Brain pericyte (primary cell): Measurements from ENCODE around the gene MCOLN1.
"Not testable (repeated sequence)": the region's sequence is repeated elsewhere in the genome, so short reads cannot be mapped to it uniquely, and the experiment has no call there.

Source experiments
- DNase-seq: peaks from one replicate; pipeline ENCODE4 v3.0.0-alpha.2; 2012; ENCODE audit warnings: low read depth, low spot score

Gene MCOLN1

DNA sequence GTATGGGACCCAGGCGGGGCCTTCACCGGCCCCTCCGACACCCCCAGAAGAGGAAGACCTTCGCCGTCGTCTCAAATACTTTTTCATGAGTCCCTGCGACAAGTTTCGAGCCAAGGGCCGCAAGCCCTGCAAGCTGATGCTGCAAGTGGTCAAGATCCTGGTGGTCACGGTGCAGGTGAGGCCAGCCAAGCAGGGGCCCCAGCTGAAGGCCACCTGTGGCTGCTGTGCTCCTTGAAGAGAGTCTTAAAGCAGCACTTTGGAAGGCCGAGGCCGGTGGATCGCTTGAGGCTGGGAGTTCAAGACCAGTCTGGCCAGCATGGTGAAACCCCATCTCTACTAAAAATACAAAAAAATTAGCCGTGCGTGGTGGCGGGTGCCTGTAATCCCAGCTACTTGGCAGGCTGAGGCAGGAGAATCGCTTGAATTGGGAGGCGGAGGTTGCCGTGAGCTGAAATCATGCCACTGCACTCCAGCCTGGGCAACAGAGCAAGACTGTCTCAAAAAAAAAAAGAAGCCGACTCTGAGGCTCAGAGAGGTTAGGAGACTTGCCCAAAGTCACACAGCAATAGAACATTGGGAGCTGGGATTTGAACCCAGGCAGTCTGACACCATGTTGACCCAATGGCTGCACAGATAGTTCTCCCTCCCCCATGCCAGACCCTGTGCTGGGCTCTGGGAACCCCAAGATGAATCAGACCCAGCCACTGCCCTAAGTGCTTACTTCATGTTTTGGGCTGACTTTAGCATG lies 2.7 kb downstream of the MCOLN1 start:
- no peak for DNase-seq

DNA sequence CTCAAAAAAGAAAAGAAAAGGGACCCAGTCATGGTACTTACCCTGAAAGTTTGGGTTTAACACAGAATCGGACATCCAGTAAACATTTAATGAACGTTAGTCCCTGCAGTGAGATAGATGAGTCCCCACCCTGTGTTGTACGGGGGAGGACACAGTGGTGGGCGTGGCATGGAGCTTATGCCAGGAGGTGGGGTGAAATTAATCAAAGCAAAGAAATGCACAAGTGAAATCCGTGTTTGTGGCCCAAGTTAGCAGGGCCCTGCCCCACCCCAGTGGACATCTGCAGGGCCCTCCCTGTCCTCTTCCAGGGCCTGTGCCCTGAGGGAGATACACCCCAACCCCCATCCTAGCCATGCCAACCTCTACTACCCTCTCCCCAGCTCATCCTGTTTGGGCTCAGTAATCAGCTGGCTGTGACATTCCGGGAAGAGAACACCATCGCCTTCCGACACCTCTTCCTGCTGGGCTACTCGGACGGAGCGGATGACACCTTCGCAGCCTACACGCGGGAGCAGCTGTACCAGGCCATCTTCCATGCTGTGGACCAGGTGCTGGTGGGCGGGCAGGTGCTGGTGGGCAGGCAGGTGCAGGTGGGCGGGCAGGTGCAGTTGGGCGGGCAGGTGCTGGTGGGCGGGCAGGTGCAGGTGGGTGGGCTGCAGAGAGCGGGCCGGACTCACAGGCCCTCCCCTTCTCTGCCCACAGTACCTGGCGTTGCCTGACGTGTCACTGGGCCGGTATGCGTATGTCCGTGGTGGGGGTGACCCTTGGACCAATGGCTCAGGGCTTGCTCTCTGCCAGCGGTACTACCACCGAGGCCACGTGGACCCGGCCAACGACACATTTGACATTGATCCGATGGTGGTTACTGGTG lies 3.9 kb downstream of the MCOLN1 start:
- no peak for DNase-seq

DNA sequence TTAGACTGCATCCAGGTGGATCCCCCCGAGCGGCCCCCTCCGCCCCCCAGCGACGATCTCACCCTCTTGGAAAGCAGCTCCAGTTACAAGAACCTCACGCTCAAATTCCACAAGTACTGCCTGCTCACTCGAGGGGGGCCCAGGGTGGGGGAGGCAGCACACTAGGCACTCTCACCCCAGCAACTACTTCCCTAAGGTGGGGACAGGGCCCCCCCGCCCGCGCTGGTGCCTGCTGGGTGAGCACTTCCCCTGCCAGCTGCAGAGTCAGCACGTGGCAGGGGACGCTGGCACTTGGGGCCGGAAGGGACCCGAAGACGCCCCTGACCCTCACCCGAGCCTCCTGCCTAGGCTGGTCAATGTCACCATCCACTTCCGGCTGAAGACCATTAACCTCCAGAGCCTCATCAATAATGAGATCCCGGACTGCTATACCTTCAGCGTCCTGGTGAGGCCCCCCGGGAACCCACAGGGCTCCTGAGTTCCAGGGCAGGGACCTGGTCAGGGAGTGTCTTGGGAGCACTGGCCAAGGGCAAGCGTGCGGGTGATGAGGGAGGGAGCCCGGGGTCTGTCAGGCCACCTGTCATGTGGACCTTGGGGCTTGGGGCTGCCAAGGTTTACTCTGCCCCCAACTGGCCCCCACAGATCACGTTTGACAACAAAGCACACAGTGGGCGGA lies 5.2 kb downstream of the MCOLN1 start:
- no peak for DNase-seq

DNA sequence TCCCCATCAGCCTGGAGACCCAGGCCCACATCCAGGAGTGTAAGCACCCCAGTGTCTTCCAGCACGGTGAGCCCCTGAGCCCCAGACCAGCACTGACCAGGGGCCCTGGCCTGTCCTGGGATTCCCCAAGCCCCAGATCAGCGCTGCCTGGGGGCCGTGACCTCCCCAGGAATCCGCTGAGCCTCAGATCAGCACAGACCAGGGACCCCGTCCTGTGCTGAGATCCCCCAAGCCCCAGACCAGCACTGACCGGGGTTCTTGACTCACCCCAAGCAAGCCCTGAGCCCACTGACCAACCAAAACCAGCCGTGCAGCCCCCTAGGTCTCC lies 5.7 kb downstream of the MCOLN1 start:
- no peak for DNase-seq

DNA sequence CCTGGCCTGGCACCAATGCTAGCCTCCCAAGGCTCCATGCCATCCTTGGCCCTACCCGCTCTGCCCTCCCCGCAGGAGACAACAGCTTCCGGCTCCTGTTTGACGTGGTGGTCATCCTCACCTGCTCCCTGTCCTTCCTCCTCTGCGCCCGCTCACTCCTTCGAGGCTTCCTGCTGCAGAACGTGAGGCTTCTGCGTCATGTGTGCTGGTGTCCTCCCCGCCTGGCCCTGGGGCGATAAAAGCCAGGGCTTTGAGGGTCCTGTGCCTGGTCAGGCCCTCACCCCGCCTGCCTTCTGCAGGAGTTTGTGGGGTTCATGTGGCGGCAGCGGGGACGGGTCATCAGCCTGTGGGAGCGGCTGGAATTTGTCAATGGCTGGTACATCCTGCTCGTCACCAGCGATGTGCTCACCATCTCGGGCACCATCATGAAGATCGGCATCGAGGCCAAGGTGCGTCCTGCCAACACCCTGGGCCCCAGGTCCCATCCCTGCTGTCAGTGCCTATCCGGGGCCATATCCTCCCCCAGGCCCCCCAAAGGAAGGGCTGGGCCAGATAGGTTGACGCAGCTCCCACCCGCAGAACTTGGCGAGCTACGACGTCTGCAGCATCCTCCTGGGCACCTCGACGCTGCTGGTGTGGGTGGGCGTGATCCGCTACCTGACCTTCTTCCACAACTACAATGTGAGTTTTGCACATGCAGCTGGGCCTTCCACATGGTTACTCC lies 6.3 kb downstream of the MCOLN1 start:
- no peak for DNase-seq

DNA sequence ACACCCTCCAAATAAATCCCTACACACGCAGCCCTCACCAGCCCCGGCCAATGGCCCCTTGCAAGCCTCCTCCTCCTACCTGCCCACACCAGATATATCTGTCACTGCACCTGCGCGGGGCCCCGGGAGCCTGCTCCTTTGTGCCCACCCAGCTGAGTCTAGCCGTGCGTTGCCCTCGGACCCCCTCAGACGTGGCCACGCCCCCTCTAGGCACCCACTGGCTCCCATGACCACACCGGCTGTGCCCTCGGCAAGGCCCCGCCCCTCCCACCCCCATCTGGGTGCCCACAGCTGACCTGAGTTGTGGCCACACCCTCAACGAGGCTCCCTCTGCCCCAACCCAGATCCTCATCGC lies 6.8 kb downstream of the MCOLN1 start:
- no peak for DNase-seq

DNA sequence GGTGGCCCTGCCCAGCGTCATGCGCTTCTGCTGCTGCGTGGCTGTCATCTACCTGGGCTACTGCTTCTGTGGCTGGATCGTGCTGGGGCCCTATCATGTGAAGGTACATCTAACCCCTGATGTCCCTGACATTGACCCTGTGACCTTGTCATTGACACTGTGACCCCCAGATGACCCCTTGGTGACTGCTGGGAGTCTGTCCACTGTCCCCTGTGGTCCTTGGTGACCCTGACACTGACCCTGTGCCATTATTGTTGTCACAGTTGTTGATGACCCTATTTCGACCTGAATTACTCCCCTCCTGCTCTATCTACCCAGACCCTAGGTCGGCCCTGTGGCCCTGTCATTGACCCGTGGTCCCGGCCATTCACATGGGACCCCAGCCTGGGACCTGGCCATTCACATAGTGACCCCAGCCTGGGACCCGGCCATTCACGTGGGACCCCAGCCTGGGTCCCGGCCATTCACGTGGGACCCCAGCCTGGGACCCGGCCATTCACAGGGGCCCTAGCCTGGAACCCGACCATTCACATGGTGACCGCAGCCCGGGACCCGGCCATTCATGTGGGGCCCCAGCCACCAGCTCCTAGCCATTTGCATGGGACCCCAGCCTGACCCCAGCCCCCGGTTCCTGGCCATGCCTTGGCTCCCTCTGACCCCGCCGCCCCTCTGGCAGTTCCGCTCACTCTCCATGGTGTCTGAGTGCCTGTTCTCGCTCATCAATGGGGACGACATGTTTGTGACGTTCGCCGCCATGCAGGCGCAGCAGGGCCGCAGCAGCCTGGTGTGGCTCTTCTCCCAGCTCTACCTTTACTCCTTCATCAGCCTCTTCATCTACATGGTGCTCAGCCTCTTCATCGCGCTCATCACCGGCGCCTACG lies 7.4 kb downstream of the MCOLN1 start:
- no peak for DNase-seq

DNA sequence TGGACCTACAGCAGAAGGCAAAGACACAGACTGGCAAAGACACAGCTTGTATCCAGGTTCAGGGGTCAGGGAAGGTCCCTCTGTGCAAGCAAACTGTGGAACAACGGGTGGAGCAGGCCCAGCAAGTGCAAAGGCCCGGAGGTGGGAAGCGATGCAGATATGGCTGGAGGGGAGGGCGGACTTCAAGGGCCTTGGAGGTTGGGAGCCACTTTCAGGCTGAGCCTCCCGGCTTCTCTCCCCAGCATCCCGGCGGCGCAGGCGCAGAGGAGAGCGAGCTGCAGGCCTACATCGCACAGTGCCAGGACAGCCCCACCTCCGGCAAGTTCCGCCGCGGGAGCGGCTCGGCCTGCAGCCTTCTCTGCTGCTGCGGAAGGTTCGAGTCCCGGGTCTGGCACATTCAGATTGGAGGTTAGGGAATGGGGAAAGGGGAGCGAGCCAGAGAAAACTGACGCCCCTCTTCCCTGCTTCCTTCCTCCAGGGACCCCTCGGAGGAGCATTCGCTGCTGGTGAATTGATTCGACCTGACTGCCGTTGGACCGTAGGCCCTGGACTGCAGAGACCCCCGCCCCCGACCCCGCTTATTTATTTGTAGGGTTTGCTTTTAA lies 11.0 kb downstream of the MCOLN1 start:
- no peak for DNase-seq

DNA sequence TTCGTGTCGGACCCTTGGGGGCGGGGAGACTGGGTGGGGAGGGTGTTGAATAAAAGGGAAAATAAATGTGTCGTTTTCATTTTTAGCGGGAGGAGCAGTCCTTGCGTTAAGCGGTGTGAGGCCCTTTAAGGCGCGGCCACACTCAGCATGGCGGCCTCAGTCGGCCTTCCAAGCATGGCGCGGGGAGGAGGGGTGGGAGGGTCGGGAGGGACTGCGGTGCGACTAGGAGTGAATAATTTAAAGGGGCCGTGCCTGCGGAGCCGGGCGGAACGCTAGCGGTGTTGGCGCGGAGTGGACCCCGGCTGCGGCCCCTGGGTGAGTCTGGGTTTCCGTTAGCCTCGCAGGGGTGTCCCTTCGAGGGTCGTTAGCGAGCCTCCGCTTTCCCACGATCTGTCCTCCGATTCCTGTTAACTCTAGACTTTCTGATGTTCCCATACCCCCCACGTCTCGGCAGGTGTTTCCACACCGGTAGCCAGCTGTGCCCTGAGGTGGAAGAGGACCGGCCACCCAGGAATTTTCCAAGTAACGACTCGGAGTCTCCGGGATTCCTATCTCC lies 11.6 kb downstream of the MCOLN1 start:
- DNase-seq, result peak; percentile 55

DNA sequence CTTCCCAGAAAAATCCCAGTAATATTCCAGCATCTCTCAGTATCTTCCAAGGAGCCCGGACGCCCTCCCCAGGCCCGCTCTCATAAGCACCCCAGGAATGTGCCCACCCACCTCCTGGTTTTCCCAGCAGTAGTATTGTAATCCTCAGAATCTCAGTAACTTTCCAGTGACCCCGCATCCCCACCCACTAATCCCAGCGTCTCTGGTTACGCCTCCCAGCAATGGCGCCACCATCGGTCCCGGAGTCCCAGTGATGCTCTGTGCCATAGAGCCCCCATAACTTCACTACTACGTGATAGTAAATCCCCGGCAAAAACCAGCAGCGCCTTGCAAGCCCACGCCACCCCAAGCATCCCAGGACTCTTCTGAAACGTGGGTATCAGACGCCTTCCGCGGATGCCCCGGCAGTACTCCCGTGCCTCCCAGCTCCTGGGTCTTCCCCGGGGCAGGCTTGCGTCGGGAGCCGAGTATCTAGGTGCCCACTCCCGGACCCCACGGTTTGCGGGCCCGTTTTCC lies 12.2 kb downstream of the MCOLN1 start:
- DNase-seq, result no peak

DNA sequence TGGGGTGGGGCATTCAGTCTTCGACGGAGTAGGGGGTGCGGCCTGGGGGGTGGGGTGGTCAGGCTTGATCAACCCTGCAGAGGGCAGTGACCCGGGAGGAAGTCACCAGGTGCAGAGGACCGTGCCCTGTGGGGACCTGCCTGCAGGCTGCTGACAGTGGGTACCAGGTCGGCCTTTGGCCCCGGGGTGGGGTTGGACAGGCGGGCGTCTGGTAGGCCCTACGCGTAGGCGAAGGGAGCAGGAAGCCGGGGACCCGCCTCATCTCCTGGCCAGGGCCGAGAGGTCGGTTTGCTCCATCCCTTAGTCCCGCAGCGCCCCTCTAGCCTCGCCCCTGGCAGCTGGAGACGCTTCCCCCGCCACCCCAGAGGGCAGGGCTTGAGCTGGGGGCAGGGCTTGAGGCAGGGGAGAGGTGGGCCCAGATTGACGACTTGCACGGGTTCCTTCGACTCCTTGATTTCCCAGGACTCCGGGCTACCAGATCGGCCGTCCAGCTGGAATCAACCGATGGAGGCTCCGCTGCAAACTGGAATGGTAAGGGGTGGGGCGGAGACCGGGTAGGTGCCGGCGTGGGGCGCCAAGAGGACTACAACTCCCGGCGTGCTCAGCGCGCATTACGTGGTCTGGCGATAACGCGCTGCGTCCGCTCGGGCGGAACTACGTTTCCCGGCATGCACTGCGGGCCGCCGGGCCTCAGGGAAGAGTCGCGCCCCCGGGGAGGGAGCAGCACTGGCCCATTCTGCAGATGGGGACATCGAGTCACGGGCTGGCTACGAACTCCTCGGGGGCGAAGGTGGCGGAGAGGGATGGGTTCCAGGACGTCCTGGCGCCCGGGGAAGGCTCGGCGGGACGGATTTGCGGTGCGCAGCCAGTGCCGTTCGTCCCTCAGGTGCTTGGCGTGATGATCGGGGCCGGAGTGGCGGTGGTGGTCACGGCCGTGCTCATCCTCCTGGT lies 12.9 kb downstream of the MCOLN1 start, which contains the start of gene PNPLA6:
Gene PNPLA6, plus strand, starts transcription at position 671 of the 951 bp plus-strand sequence. Its CDS starts 72 bp downstream, at position 743.
- peak; percentile 82 for DNase-seq

DNA sequence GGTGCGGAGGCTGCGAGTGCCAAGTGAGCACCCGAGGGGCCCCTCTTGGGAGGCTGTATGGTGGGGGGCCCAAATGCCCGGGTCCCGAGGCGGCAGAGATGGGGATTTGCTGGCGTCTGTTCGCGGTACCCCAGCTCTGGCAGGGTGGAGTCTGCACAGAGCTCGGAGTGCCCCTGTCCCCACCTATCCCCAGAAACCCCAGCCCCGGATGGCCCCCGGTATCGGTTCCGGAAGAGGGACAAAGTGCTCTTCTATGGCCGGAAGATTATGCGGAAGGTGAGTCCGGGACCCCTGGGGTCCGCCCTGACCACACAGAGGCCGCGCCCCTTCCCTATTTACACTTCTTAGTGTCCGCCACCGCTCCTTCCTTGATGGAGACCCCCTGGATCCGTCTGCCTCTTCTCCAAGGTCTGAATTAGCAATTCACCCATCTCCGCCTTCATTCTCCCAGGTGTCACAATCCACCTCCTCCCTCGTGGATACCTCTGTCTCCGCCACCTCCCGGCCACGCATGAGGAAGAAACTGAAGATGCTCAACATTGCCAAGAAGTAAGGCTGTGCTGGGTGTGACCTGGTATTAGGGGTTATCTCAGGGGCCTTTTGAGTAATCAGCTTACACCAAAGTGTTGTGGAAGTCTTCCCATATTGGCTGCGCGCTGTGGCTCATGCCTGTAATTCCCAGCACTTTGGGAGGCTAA lies 13.7 kb downstream of the MCOLN1 start:
- no peak for DNase-seq

DNA sequence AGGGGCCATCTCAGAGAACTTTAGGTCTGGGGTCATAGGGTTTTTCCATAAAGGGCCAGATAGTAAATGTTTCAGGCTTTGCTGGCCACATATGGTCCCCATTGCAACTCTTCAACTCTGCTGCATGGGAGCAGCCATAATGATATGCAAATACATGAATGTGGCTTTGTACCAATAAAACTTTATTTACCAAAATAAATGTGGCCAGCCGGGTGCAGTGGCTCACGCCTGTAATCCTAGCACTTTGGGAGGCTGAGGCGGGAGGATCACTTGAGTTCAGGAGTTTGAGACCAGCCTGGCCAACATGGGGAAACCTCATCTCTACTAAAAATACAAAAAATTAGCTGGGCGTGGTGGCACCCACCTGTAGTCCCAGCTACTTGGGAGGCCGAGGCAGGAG lies 16.6 kb downstream of the MCOLN1 start:
- not testable (repeated sequence) for DNase-seq

DNA sequence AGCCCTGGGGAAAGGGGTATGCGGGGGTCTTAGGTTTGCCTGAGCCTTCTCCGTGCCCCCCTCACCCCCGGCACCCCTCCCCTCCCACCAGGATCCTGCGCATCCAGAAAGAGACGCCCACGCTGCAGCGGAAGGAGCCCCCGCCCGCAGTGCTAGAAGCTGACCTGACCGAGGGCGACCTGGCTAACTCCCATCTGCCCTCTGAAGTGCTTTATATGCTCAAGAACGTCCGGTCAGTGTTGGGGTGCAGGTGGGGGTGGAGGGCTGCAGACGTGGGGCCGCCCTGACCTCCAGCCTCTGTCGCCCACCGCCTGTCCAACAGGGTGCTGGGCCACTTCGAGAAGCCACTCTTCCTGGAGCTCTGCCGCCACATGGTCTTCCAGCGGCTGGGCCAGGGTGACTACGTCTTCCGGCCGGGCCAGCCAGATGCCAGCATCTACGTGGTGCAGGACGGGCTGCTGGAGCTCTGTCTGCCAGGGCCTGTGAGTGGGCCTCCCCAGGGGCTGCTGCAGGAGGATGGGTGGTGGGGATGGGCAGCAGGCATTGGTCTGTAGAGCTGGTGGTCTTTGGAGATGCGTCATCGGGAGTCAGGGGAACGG lies 17.5 kb downstream of the MCOLN1 start:
- no peak for DNase-seq

DNA sequence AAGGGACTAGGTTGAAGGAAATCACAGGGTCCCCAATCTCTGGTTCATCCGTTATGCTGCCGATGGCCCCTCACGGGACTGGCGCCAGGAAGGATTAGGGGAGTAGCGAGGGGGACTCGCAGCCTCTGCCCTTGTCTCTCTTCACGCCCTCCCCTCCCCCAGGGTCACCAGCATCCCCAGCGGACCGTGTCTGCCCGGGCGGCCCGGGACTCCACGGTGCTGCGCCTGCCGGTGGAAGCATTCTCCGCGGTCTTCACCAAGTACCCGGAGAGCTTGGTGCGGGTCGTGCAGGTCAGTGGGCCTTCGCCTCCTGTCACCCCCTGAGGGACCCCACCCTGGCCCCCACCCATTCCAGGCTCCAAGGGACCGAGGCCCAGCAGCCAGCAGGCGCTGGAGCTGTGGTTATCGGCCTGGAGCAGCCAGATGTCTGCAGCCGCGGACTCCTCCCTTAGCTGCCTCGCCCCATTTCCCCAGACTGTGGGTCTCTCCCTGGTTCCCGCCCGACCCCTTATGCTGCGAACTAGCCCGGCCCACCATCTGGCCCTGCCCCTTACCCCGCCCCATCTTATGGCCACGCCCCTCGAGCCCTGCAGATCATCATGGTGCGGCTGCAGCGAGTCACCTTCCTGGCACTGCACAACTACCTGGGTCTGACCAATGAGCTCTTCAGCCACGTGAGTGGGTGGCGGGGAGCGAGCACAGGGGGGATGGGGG lies 18.5 kb downstream of the MCOLN1 start:
- no peak for DNase-seq

DNA sequence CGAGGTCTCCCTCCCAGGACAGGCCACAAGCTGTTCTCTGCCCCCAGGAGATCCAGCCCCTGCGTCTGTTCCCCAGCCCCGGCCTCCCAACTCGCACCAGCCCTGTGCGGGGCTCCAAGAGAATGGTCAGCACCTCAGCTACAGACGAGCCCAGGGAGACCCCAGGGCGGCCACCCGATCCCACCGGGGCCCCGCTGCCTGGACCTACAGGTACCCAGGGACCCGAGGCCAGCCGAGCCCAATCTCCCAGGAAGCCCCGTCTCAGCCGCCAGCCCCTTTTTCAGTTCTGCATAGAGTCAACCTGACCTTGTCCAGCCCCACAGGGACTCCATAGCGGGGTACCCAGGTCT lies 19.0 kb downstream of the MCOLN1 start:
- DNase-seq, result no peak

DNA sequence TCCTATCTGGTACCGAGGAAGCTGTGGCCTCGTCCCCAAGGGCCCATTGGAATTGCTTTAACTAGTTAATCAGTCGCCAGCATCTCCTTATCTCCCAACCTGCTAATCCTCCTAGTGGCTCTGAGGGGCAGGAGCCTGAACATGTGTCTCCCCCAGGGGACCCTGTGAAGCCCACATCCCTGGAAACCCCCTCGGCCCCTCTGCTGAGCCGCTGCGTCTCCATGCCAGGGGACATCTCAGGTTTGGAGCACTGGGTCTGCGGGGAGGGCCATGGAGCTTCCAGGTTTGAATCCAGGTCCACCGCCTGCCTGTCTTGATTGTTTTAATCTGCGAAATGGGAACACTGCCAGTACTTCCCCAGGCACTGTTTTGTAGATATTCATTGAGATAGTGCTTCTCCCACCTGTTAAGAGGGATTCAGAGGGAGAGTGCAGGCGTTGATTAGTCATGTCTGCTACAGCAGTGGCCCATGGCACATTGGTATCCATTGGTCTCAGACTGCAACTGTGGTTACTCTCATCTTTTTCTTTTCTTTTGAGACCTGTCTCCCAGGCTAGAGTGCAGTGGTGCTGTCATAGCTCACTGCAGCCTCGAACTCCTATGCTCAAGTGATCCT lies 19.5 kb downstream of the MCOLN1 start:
- DNase-seq, result no peak
